ENCODE measurements around the gene TAF5L. TPM values are rescaled to one million over a fixed set of nuclear protein-coding genes. Genes with fewer than 3 reads are reported as not detected.

Gene TAF5L
- total RNA-seq, 1 donor from 2014 or later, result 22.1 TPM

DNA sequence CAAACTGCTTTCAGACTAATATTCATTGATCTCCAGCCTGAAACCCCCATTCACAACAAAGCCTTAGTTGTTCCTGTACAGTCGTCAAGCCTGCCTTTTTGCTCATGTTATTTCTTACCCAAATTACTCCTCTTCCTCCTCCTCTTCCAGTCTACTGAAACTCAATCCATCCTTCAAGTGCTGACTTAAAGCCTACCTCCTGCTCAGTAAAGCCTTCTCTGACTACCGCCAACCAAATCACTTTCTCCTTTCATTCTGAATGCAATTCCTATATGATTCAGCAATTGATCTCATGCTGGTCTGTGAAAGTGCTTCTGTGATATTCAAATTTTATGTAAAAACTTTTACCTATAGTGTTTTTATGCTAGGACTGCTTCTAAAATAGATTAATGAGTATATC, 18.6 kb downstream of the TAF5L start:
- no peak overlapping the region for H3K27ac ChIP-seq
- no peaks in the 10 kb centered on the region for H3K4me1 ChIP-seq
- H3K36me3 ChIP-seq, result peaks cover 84% of the 10 kb centered on the region
- TF ChIP-seq, protein P1, sequence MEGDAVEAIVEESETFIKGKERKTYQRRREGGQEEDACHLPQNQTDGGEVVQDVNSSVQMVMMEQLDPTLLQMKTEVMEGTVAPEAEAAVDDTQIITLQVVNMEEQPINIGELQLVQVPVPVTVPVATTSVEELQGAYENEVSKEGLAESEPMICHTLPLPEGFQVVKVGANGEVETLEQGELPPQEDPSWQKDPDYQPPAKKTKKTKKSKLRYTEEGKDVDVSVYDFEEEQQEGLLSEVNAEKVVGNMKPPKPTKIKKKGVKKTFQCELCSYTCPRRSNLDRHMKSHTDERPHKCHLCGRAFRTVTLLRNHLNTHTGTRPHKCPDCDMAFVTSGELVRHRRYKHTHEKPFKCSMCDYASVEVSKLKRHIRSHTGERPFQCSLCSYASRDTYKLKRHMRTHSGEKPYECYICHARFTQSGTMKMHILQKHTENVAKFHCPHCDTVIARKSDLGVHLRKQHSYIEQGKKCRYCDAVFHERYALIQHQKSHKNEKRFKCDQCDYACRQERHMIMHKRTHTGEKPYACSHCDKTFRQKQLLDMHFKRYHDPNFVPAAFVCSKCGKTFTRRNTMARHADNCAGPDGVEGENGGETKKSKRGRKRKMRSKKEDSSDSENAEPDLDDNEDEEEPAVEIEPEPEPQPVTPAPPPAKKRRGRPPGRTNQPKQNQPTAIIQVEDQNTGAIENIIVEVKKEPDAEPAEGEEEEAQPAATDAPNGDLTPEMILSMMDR (IDR thresholded peaks at IDR 0.05), result no peak
- H3K4me3 ChIP-seq, result no peak overlapping the region
- H3K9me3 ChIP-seq, result no peaks in the 10 kb centered on the region
- ATAC-seq, result no peak
- no peaks in the 10 kb centered on the region for H3K27me3 ChIP-seq
- intact Hi-C loops (cut with DNase I), result no loop called here
- no peak for DNase-seq

DNA sequence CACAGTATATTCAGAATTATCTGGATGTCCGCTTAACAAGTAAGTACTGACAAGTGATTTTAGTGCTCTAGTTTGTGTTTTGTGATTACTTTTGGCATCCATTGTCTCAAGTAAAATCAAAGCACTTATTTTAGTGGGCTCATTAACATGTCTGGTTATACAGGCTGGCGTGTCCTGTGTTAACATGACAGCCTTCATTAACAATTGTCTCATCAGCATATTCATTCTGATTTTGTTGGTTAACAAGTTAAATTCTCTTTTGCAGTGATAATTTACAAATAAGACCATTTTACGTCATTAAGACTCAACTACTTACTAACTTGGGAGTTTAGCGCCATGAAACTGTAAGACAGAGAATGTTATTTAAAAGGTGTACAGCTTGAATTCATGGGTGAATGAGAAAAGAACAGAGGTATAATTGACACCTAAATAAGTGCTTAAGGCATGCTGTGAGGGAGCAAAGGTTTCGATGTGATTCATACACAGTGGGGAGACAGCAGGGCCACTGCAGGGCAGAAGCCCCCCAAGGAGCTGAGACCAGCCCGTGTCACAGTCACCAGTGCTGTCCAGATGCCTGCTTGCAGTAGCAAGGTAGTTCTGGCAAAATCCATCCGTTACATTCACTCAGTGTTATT, 22.4 kb downstream of the TAF5L start:
- peaks cover 75% of the 10 kb centered on the region for H3K36me3 ChIP-seq
- TF ChIP-seq, protein P1 (IDR thresholded peaks at IDR 0.05), result no peak
- intact Hi-C loops (cut with DNase I), result no loop called here
- H3K27me3 ChIP-seq, result no peaks in the 10 kb centered on the region
- DNase-seq (no peak), ATAC-seq (no peak)
- H3K9me3 ChIP-seq, result no peaks in the 10 kb centered on the region
- no peaks in the 10 kb centered on the region for H3K4me1 ChIP-seq
- H3K4me3 ChIP-seq, result no peak overlapping the region
- no peak overlapping the region for H3K27ac ChIP-seq

DNA sequence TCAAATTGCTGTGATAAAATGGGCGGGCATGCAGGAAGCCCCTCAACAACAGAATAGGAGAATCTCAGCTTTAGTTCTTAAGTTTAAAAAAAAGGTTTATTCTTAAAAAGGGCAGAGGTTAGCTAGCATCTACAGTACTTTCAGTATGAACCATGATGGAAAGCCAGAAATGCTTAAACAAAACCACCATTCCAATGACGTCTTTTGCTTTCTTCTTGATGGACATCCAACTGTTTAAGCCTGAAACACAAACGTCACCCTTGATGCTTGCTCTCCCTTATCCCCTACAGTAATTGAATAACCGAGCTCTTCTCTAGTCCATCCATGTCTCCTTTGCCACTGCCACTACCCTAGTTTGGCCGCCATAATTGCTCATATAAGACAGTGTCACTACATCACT, 25.7 kb downstream of the TAF5L start:
- no peak for ATAC-seq
- no peaks in the 10 kb centered on the region for H3K27me3 ChIP-seq
- TF ChIP-seq, protein P1 (IDR thresholded peaks at IDR 0.05), result no peak
- H3K36me3 ChIP-seq, result peaks cover 42% of the 10 kb centered on the region
- H3K27ac ChIP-seq, result no peak overlapping the region
- no peak overlapping the region for H3K4me3 ChIP-seq
- no peaks in the 10 kb centered on the region for H3K9me3 ChIP-seq
- DNase-seq, result no peak
- intact Hi-C loops (cut with DNase I), result no loop called here
- H3K4me1 ChIP-seq, result peaks cover 16% of the 10 kb centered on the region

DNA sequence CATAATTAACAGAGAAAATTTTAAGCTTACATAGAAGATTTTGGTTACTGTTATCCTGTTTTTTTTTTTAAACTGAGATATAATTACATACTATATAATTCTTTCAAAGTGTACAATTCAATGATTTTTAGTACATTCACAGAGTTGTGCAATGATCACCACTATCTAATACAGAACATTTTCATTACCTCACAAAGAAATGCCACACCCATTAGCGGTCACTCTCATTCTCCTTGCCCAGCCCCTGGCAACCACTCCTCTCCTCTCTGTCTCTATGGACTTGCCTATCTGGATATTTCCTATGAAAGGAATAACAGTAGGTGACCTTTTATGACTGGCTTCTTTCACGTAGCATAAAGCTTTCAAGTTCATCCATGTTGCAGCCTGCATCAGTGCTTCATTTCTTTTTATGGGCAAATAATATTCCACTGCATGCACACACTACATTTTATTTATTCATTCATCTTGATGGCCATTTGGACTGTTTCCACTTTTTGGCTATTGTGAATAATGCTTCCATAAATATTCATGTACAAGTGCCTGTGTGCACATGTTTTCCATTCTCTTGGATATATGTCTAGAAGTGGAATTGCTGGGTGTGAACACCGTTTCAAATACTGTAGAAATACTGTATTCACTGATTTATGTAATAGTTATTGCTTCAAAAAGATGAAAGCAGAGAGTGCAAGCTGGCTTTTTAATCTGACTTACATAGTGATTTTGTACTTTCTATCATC, 26.5 kb downstream of the TAF5L start:
- intact Hi-C loops (cut with DNase I), result no loop called here
- H3K4me1 ChIP-seq, result peaks cover 16% of the 10 kb centered on the region
- no peaks in the 10 kb centered on the region for H3K27me3 ChIP-seq
- TF ChIP-seq, protein P1 (IDR thresholded peaks at IDR 0.05), result no peak
- H3K36me3 ChIP-seq, result peaks cover 38% of the 10 kb centered on the region
- no peaks in the 10 kb centered on the region for H3K9me3 ChIP-seq
- DNase-seq (no peak), ATAC-seq (no peak)
- H3K27ac ChIP-seq, result no peak overlapping the region
- no peak overlapping the region for H3K4me3 ChIP-seq

DNA sequence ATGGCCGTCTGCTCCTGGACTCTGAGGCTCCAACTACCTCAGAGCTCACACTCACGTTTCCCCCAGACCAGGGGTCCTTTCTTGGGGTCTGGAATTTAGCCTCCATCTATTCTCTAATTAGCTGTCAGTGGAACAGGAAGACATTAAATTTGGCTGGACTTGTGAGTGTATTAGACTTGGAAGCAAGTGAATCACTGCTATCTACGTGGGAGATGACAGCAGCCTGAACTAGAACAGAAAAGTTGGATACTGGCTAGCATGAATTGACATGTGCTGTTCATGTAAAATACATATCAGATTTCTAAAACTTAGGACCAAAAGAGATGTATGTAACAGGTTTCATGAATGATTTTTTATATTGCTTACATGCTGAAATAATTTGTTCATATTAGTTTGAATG, 28.0 kb downstream of the TAF5L start:
- no peak for DNase-seq
- Histone ChIP-seq H3K4me3 (no peak overlapping the region), H3K4me1 (peaks cover 16% of the 10 kb centered on the region), H3K9me3 (no peaks in the 10 kb centered on the region), H3K36me3 (peaks cover 48% of the 10 kb centered on the region), H3K27me3 (no peaks in the 10 kb centered on the region), H3K27ac (peak overlapping the region; percentile 27)
- intact Hi-C loops (cut with DNase I), result no loop called here
- TF ChIP-seq, protein P1 (IDR thresholded peaks at IDR 0.05), result no peak
- no peak for ATAC-seq
